Endothelial cell (in vitro differentiated cells): ENCODE measurements around the gene FCHO1. TPM values are rescaled to one million over a fixed set of nuclear protein-coding genes. Genes with fewer than 3 reads are reported as not detected.

Experiments
- DNase-seq: peaks from one replicate; pipeline ENCODE4 v3.0.0; 2021; ENCODE audit warnings: low spot score
- H3K27ac Mint-ChIP-seq: one replicate; pipeline ENCODE4 v1.8.0; 2021; ENCODE audit warnings: mixed read lengths, inconsistent platforms; ENCODE audit not compliant: unreplicated experiment
- H3K27me3 Mint-ChIP-seq: one replicate; pipeline ENCODE4 v1.8.0; 2021; ENCODE audit warnings: mild to moderate bottlenecking, moderate library complexity, mixed read lengths, inconsistent platforms; ENCODE audit not compliant: unreplicated experiment
- H3K36me3 Mint-ChIP-seq: one replicate; pipeline ENCODE4 v1.8.0; 2021; ENCODE audit warnings: mild to moderate bottlenecking, low read depth, mixed read lengths, inconsistent platforms; ENCODE audit not compliant: unreplicated experiment
- H3K4me1 Mint-ChIP-seq: one replicate; pipeline ENCODE4 v1.8.0; 2021; ENCODE audit warnings: mild to moderate bottlenecking, mixed read lengths, inconsistent platforms; ENCODE audit not compliant: unreplicated experiment
- H3K4me3 Mint-ChIP-seq: one replicate; pipeline ENCODE4 v1.8.0; 2021; ENCODE audit warnings: mild to moderate bottlenecking, mixed read lengths, inconsistent platforms; ENCODE audit not compliant: unreplicated experiment
- H3K9me3 Mint-ChIP-seq: one replicate; pipeline ENCODE4 v1.8.0; 2021; ENCODE audit warnings: mixed read lengths, inconsistent platforms; ENCODE audit not compliant: unreplicated experiment
- CTCF ChIP-seq: fragments of 200-600 bp; sonication (generic); IDR thresholded peaks from one replicate; pipeline ENCODE4 v1.5.0; 2021; ENCODE audit warnings: antibody characterized with exemption; ENCODE audit not compliant: unreplicated experiment
- total RNA-seq: library from RNA; stranded (reverse); fragmentation: NEBNext Ultra II Directional; extraction: Animal tissue kit (Norgen Biotek cat#: 25700); gene quantifications from one replicate; pipeline ENCODE4 v1.2.1, GENCODE V29; 2021; ENCODE audit not compliant: unreplicated experiment

FCHO1 gene
- total RNA-seq, 1 donor from 2014 or later, result 2.7 TPM

GRCh38 chr19:17830567-17831418, 79.5 kb downstream of the FCHO1 start:
- no peak for TF ChIP-seq CTCF
- Mint-ChIP-seq H3K4me3 (peak overlapping the region; percentile 35), H3K9me3 (no peaks in the 10 kb centered on the region), H3K36me3 (peaks cover 7% of the 10 kb centered on the region), H3K4me1 (peaks cover 4% of the 10 kb centered on the region), H3K27ac (no peak overlapping the region), H3K27me3 (peaks cover 3% of the 10 kb centered on the region)
- peak; percentile 88 for DNase-seq

DNA sequence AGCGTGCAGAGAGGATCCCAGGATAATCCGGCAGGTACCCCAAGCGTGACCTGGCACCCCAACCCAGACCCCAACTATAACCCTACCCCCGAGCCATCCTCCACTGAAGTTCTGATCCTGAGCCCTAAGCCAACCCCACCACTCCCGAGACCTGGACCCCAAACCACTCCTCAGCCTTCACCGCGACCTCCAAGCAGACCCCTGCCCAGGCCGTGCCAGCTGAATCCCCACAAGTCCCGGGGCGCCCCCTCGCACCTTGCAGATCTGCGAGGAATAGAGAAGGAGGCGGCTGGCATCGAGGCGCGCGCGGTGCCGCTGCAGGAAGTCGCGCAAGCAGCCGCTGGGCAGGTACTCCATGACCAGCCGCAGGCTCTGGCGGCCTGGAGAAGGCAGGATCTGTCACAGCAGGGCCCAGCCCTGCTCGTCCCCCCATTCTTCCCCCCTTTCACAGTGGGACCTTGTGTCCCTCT, 80.2 kb downstream of the FCHO1 start:
- no peak for TF ChIP-seq CTCF
- DNase-seq, result no peak
- no peak overlapping the region for H3K4me3 Mint-ChIP-seq
- peaks cover 5% of the 10 kb centered on the region for H3K4me1 Mint-ChIP-seq
- H3K27ac Mint-ChIP-seq, result peak overlapping the region; percentile 57
- peaks cover 8% of the 10 kb centered on the region for H3K36me3 Mint-ChIP-seq
- H3K27me3 Mint-ChIP-seq, result peaks cover 6% of the 10 kb centered on the region
- no peaks in the 10 kb centered on the region for H3K9me3 Mint-ChIP-seq

- peaks cover 7% of the 10 kb centered on the region for H3K4me1 Mint-ChIP-seq
- peaks cover 6% of the 10 kb centered on the region for H3K27me3 Mint-ChIP-seq
- peaks cover 11% of the 10 kb centered on the region for H3K36me3 Mint-ChIP-seq
- H3K9me3 Mint-ChIP-seq, result no peaks in the 10 kb centered on the region
- H3K27ac Mint-ChIP-seq, result no peak overlapping the region
- no peak for TF ChIP-seq CTCF
- no peak overlapping the region for H3K4me3 Mint-ChIP-seq
- DNase-seq, result no peak
These were observed 81.3 kb downstream of the FCHO1 start for GRCh38 chr19:17832443-17833208.

GRCh38 chr19:17834350-17835181, 83.3 kb downstream of the FCHO1 start:
- H3K4me3 Mint-ChIP-seq, result no peak overlapping the region

More at GRCh38 chr19:17834350-17835181, 83.3 kb downstream of the FCHO1 start:
- no peak for TF ChIP-seq CTCF
- H3K9me3 Mint-ChIP-seq, result no peaks in the 10 kb centered on the region
- peaks cover 17% of the 10 kb centered on the region for H3K36me3 Mint-ChIP-seq
- H3K27me3 Mint-ChIP-seq, result peaks cover 8% of the 10 kb centered on the region
- no peak overlapping the region for H3K27ac Mint-ChIP-seq
- H3K4me1 Mint-ChIP-seq, result peaks cover 5% of the 10 kb centered on the region
- DNase-seq, result no peak
